ENCODE data around the gene ZNF138. TPM values are rescaled to one million over a fixed set of nuclear protein-coding genes. Genes with fewer than 3 reads are reported as not detected.

ZNF138 gene
- total and polyA plus RNA-seq, 4 donors = 2.1 to 18.6 (median 5.2) TPM

- Histone ChIP-seq H3K4me1 (ENCODE audit: control insufficient read depth in 5 of 5, insufficient read depth in 5 of 5, low read length in 5 of 5) (peaks cover 0 to 6% (median 0%) of the 10 kb centered on the region in 5 donors), H3K27ac (ENCODE audit: low read depth in 1 of 2, low read length in 1 of 2) (no peak overlapping the region), H3K36me3 (ENCODE audit: control insufficient read depth in 4 of 4, insufficient read depth in 4 of 4, low read length in 4 of 4) (no peaks in the 10 kb centered on the region), H3K4me3 (no peak overlapping the region), H3K9me3 (ENCODE audit: control insufficient read depth in 4 of 4, insufficient read depth in 3 of 4, low read length in 3 of 4) (peaks cover 0 to 30% (median 0%) of the 10 kb centered on the region in 4 donors), H3K9ac (ENCODE audit: insufficient read depth in 1 of 2, low read length in 2 of 2) (no peak overlapping the region), H3K27me3 (ENCODE audit: control insufficient read depth in 3 of 3, insufficient read depth in 3 of 3, low read length in 2 of 3) (peaks cover 0 to 3% (median 0%) of the 10 kb centered on the region in 3 donors)
- WGBS, 2 donors = 77 to 79% methylated on average over 5 of the region's 5 CpGs
- no peak for TF ChIP-seq CTCF (IDR thresholded peaks at IDR 0.05; ENCODE audit: control extremely low read depth, extremely low read depth)
- ATAC-seq (ENCODE audit: insufficient read depth, low FRiP score) (no peak), DNase-seq (peak in 1 of 3 donors; percentile 6)
Observed at GRCh38 chr7:64878684-64879083, 84.5 kb downstream of the ZNF138 start.

GRCh38 chr7:64879086-64879730 lies 85.0 kb downstream of the ZNF138 start:
- H3K9me3 ChIP-seq (ENCODE audit: control insufficient read depth in 4 of 4, insufficient read depth in 3 of 4, low read length in 3 of 4) = peaks cover 0 to 30% (median 0%) of the 10 kb centered on the region in 4 donors
- peaks cover 0 to 3% (median 0%) of the 10 kb centered on the region in 3 donors for H3K27me3 ChIP-seq (ENCODE audit: control insufficient read depth in 3 of 3, insufficient read depth in 3 of 3, low read length in 2 of 3)
- no peak for TF ChIP-seq CTCF (IDR thresholded peaks at IDR 0.05; ENCODE audit: control extremely low read depth, extremely low read depth)
- no peak overlapping the region for H3K4me3 ChIP-seq
- peaks cover 0 to 6% (median 0%) of the 10 kb centered on the region in 5 donors for H3K4me1 ChIP-seq (ENCODE audit: control insufficient read depth in 5 of 5, insufficient read depth in 5 of 5, low read length in 5 of 5)
- DNase-seq = no peak
- H3K9ac ChIP-seq (ENCODE audit: insufficient read depth in 1 of 2, low read length in 2 of 2) = no peak overlapping the region
- ATAC-seq (ENCODE audit: insufficient read depth, low FRiP score) = no peak
- 69% methylated on average over 9 of the region's 9 CpGs for WGBS, 2 donors
- no peak overlapping the region for H3K27ac ChIP-seq (ENCODE audit: low read depth in 1 of 2, low read length in 1 of 2)
- H3K36me3 ChIP-seq (ENCODE audit: control insufficient read depth in 4 of 4, insufficient read depth in 4 of 4, low read length in 4 of 4) = no peaks in the 10 kb centered on the region

GRCh38 chr7:64879800-64880199 lies 85.6 kb downstream of the ZNF138 start:
- Histone ChIP-seq H3K36me3 (ENCODE audit: control insufficient read depth in 4 of 4, insufficient read depth in 4 of 4, low read length in 4 of 4) (no peaks in the 10 kb centered on the region), H3K9me3 (ENCODE audit: control insufficient read depth in 4 of 4, insufficient read depth in 3 of 4, low read length in 3 of 4) (peaks cover 0 to 26% (median 0%) of the 10 kb centered on the region in 4 donors), H3K9ac (ENCODE audit: insufficient read depth in 1 of 2, low read length in 2 of 2) (no peak overlapping the region), H3K4me3 (no peak overlapping the region), H3K27ac (ENCODE audit: low read depth in 1 of 2, low read length in 1 of 2) (no peak overlapping the region), H3K27me3 (ENCODE audit: control insufficient read depth in 3 of 3, insufficient read depth in 3 of 3, low read length in 2 of 3) (peaks cover 0 to 7% (median 0%) of the 10 kb centered on the region in 3 donors), H3K4me1 (ENCODE audit: control insufficient read depth in 5 of 5, insufficient read depth in 5 of 5, low read length in 5 of 5) (peaks cover 0 to 6% (median 0%) of the 10 kb centered on the region in 5 donors)
- no peak for TF ChIP-seq CTCF (IDR thresholded peaks at IDR 0.05; ENCODE audit: control extremely low read depth, extremely low read depth)
- WGBS, 2 donors = 95 to 96% methylated on average over 17 of the region's 17 CpGs
- no peak for DNase-seq
- no peak for ATAC-seq (ENCODE audit: insufficient read depth, low FRiP score)
